Brain microvascular endothelial cell (primary cell): ENCODE results near the gene RECK.

ENCODE experiments used
- DNase-seq: peaks from one replicate; pipeline ENCODE4 v3.0.0-alpha.2; 2020
- H3K27ac ChIP-seq: fragments of 250-450 bp; sonication (Bioruptor Pico); 2 replicates; pipeline ENCODE4 v1.5.1; 2020; ENCODE audit warnings: mild to moderate bottlenecking, moderate library complexity
- H3K27me3 ChIP-seq: fragments of 250-450 bp; sonication (Bioruptor Pico); replicated peaks from 2 replicates; pipeline ENCODE4 v1.5.1; 2020; ENCODE audit warnings: mild to moderate bottlenecking
- H3K36me3 ChIP-seq: fragments of 250-450 bp; sonication (Bioruptor Pico); replicated peaks from 2 replicates; pipeline ENCODE4 v1.5.1; 2020; ENCODE audit warnings: mild to moderate bottlenecking
- H3K4me3 ChIP-seq: 2 replicates; pipeline ENCODE4 v1.5.1; 2011; ENCODE audit warnings: low read depth, mild to moderate bottlenecking, control low read depth, low read length, moderate library complexity
- CTCF ChIP-seq: IDR thresholded peaks from 2 replicates; pipeline ENCODE4 v1.5.1; 2011; ENCODE audit warnings: low read depth, mild to moderate bottlenecking, moderate library complexity, low read length, control low read depth, inconsistent platforms; ENCODE audit errors: missing control alignments
- in situ Hi-C: cut with HindIII; loops from 2 replicates; pipeline ENCODE4 v1.10.0; 2017; ENCODE audit warnings: low sequenced_read_pairs, low pct_ligation_motif_present

The RECK gene

GRCh38 chr9:36041506-36041905 lies 4.8 kb downstream of the RECK start:
- Histone ChIP-seq H3K4me3 (no peak overlapping the region), H3K27me3 (no peaks in the 10 kb centered on the region), H3K27ac (no peak overlapping the region), H3K36me3 (no peaks in the 10 kb centered on the region)
- no peak for TF ChIP-seq CTCF
- in situ Hi-C loops: no loop called here
- DNase-seq: no peak

GRCh38 chr9:36045610-36046009 lies 8.9 kb downstream of the RECK start:
- Histone ChIP-seq H3K36me3 (no peaks in the 10 kb centered on the region), H3K27ac (no peak overlapping the region), H3K27me3 (no peaks in the 10 kb centered on the region), H3K4me3 (no peak overlapping the region)
- no peak for TF ChIP-seq CTCF
- in situ Hi-C loops: no loop called here
- no peak for DNase-seq

- no peak for TF ChIP-seq CTCF
- H3K36me3 ChIP-seq: no peaks in the 10 kb centered on the region
- in situ Hi-C loops: no loop called here
- no peak for DNase-seq
- H3K27me3 ChIP-seq: no peaks in the 10 kb centered on the region
- H3K27ac ChIP-seq: no peak overlapping the region
- no peak overlapping the region for H3K4me3 ChIP-seq
Measured at GRCh38 chr9:36046923-36047322, 10.2 kb downstream of the RECK start.

GRCh38 chr9:36049408-36049807 lies 12.7 kb downstream of the RECK start:
- Histone ChIP-seq H3K27me3 (no peaks in the 10 kb centered on the region), H3K27ac (no peak overlapping the region), H3K4me3 (no peak overlapping the region), H3K36me3 (no peaks in the 10 kb centered on the region)
- no peak for DNase-seq
- in situ Hi-C loops: no loop called here
- no peak for TF ChIP-seq CTCF

- DNase-seq: no peak
- in situ Hi-C loops: no loop called here
- TF ChIP-seq CTCF: no peak
- H3K27ac ChIP-seq: no peak overlapping the region
- no peaks in the 10 kb centered on the region for H3K27me3 ChIP-seq
- H3K4me3 ChIP-seq: no peak overlapping the region
- H3K36me3 ChIP-seq: no peaks in the 10 kb centered on the region
Measured at GRCh38 chr9:36050476-36050875, 13.8 kb downstream of the RECK start.

GRCh38 chr9:36051317-36051716 lies 14.6 kb downstream of the RECK start:
- in situ Hi-C loops: no loop called here
- no peak for DNase-seq
- Histone ChIP-seq H3K27ac (no peak overlapping the region), H3K4me3 (no peak overlapping the region), H3K36me3 (no peaks in the 10 kb centered on the region), H3K27me3 (no peaks in the 10 kb centered on the region)
- no peak for TF ChIP-seq CTCF
